K562 (cell line): ENCODE data around the gene CFAP53. TPM values are rescaled to one million over a fixed set of nuclear protein-coding genes. Genes with fewer than 3 reads are reported as not detected.

Experiments
- ARHGAP35 ChIP-seq: fragments of 450-650 bp; IDR thresholded peaks from 2 replicates; pipeline ENCODE4 v1.6.1; 2018; ENCODE audit not compliant: partially characterized antibody
- BRF1 ChIP-seq: IDR thresholded peaks from 3 replicates; pipeline ENCODE4 v1.6.1; 2011; ENCODE audit warnings: borderline replicate concordance, mild to moderate bottlenecking; ENCODE audit not compliant: insufficient read length; ENCODE audit errors: extremely low read depth
- E2F4 ChIP-seq: sonication (generic); formaldehyde crosslinking; IDR thresholded peaks from 2 replicates; pipeline ENCODE4 v1.8.0; 2022; ENCODE audit warnings: mild to moderate bottlenecking, low read depth, missing genetic modification reagents
- EP400 ChIP-seq: fragments of 450-650 bp; IDR thresholded peaks from 2 replicates; pipeline ENCODE4 v1.6.1; 2017; ENCODE audit warnings: antibody characterized with exemption, mild to moderate bottlenecking, moderate library complexity
- GTF2F1 ChIP-seq: IDR thresholded peaks from 2 replicates; pipeline ENCODE4 v1.6.1; 2011; ENCODE audit warnings: low read depth, low read length, improper control_type of control experiment
- HINFP ChIP-seq: fragments of 450-650 bp; conservative IDR thresholded peaks from 2 replicates; pipeline ENCODE4 v1.6.1; 2016; ENCODE audit warnings: missing genetic modification characterization, low read depth, mild to moderate bottlenecking, control low read depth, missing compliant biosample characterization
- MAFK ChIP-seq: IDR thresholded peaks from 2 replicates; pipeline ENCODE4 v1.6.1; 2011; ENCODE audit warnings: low read length, improper control_type of control experiment
- PREB ChIP-seq: sonication (generic); formaldehyde crosslinking; IDR thresholded peaks from 2 replicates; pipeline ENCODE4 v1.8.1; 2023; ENCODE audit warnings: mild to moderate bottlenecking, missing genetic modification reagents
- RAD21 ChIP-seq, 2 experiments: fragments of 250-450 bp in 1 of 2; fragments of 450-650 bp in 1 of 2; sonication (Bioruptor Pico) in 1 of 2; formaldehyde crosslinking in 1 of 2; IDR thresholded peaks in 1 of 2; conservative IDR thresholded peaks in 1 of 2; 2 replicates each; pipeline versions ENCODE4 v1.4.0 to v1.8.0; 2020 to 2022; ENCODE audit warnings: mild to moderate bottlenecking in 2 of 2, moderate library complexity in 1 of 2
- SRSF9 ChIP-seq: fragments of 200-400 bp; formaldehyde crosslinking; IDR thresholded peaks from 2 replicates; pipeline ENCODE4 v1.6.1; 2017; ENCODE audit warnings: low read depth, low read length, borderline replicate concordance
- TBP ChIP-seq: optimal IDR thresholded peaks from 2 replicates; pipeline ENCODE3; 2011; ENCODE audit warnings: low read depth, low read length, improper control_type of control experiment
- TEAD4 ChIP-seq, 2 experiments: sonication (generic) in 1 of 2; formaldehyde crosslinking in 1 of 2; IDR thresholded peaks; 2 replicates each; pipeline versions ENCODE4 v1.6.1 to v1.8.0; 2012 to 2022; ENCODE audit warnings: borderline replicate concordance in 1 of 2, inconsistent platforms in 1 of 2, low read length in 1 of 2, mild to moderate bottlenecking in 1 of 2, missing genetic modification reagents in 1 of 2
- TFE3 ChIP-seq: fragments of 450-650 bp; formaldehyde crosslinking; IDR thresholded peaks from 2 replicates; pipeline ENCODE4 v1.4.0; 2020; ENCODE audit warnings: mild to moderate bottlenecking, mixed read lengths
- THRAP3 ChIP-seq: fragments of 450-650 bp; IDR thresholded peaks from 2 replicates; pipeline ENCODE4 v1.6.1; 2016; ENCODE audit warnings: mild to moderate bottlenecking, inconsistent platforms, borderline replicate concordance
- ZBTB33 ChIP-seq: sonication (generic); formaldehyde crosslinking; IDR thresholded peaks from 2 replicates; pipeline ENCODE4 v1.8.1; 2023; ENCODE audit warnings: mild to moderate bottlenecking, missing genetic modification reagents
- ZFP36 ChIP-seq: fragments of 150-350 bp; IDR thresholded peaks from 2 replicates; pipeline ENCODE4 v1.6.1; 2018; ENCODE audit warnings: low read length, low read depth; ENCODE audit not compliant: partially characterized antibody
- ZNF232 ChIP-seq: sonication (generic); formaldehyde crosslinking; IDR thresholded peaks from 2 replicates; pipeline ENCODE4 v1.8.0; 2022; ENCODE audit warnings: mild to moderate bottlenecking, missing genetic modification reagents
- ZNF354B ChIP-seq: fragments of 250-450 bp; sonication (Bioruptor Pico); IDR thresholded peaks from 2 replicates; pipeline ENCODE4 v1.4.0; 2020
- ZNF589 ChIP-seq: fragments of 200-800 bp; sonication (Bioruptor generic); IDR thresholded peaks from 2 replicates; pipeline ENCODE4 v1.6.1; 2016; ENCODE audit warnings: low read depth, missing genetic modification characterization, missing compliant biosample characterization
- polyA plus RNA-seq, 8 experiments: library from polyadenylated mRNA; depleted of rRNA in 4 of 8; stranded (reverse) in 5 of 8; unstranded in 3 of 8; fragments of >200 nt; fragmentation: Nextera tagmentation in 2 of 8; fragmentation: Illumina TruSeq in 1 of 8; extraction: Ambion mirVana in 2 of 8; extraction: Trizol in 1 of 8; gene quantifications; 2 replicates each; pipeline versions ENCODE4 v1.2.1 to v1.2.3, GENCODE V29; 2011 to 2014; ENCODE audit warnings: inconsistent platforms in 1 of 8, missing spikeins in 1 of 8
- total RNA-seq, 7 experiments: library from RNA; depleted of rRNA in 6 of 7; stranded (reverse); fragments of >200 nt in 6 of 7; fragmentation: Illumina TruSeq in 2 of 7; extraction: Trizol in 2 of 7; gene quantifications; 2 replicates each; pipeline versions ENCODE4 v1.2.1 to v1.2.3, GENCODE V29; 2011 to 2021; ENCODE audit warnings: low replicate concordance in 1 of 7

Gene CFAP53
- total and polyA plus RNA-seq, 9 of the 15 experiments (the other 6 are each of a cell fraction or from before 2014, with no cell fraction given), result 0.21 to 1.9 (median 1.2) TPM

GRCh38 chr18:50287441-50288347 is 21.4 kb upstream of the CFAP53 start, which contains the start of gene CXXC1 (continued):
- TF ChIP-seq ZNF354B (CRISPR knock-in tag), result no peak
- no peak for TF ChIP-seq BRF1
- no peak for TF ChIP-seq TFE3 (CRISPR knock-in tag)
- TF ChIP-seq MAFK, result no peak
- no peak for TF ChIP-seq ZFP36
- no peak for TF ChIP-seq ARHGAP35
- TF ChIP-seq ZNF232 (CRISPR knock-in tag), result no peak
- peak in 1 of 2 experiments; percentile 34; a peak in 3 of 4 replicates for TF ChIP-seq RAD21 (CRISPR knock-in tag; conservative IDR thresholded peaks at IDR 0.05 in 1 of 2, IDR thresholded peaks at IDR 0.05 in 1 of 2)
- TF ChIP-seq E2F4 (CRISPR knock-in tag), result no peak
- peak; percentile 63 for TF ChIP-seq EP400
- TF ChIP-seq TEAD4 (IDR thresholded peaks at IDR 0.05; ENCODE audit: low read length), result peak; percentile 63
- no peak for TF ChIP-seq TEAD4 (CRISPR knock-in tag; IDR thresholded peaks at IDR 0.05; ENCODE audit: borderline replicate concordance)
- TF ChIP-seq SRSF9, result no peak
- no peak for TF ChIP-seq GTF2F1
- TF ChIP-seq TBP, result peak; percentile 37
- TF ChIP-seq THRAP3, result no peak
- TF ChIP-seq ZNF589 (CRISPR knock-in tag), result peak; percentile 95; the same call in 1 of the 2 replicates
- TF ChIP-seq ZBTB33 (CRISPR knock-in tag), result peak; percentile 57; the same call in 1 of the 2 replicates
- peak; percentile 72 for TF ChIP-seq HINFP
- TF ChIP-seq PREB (CRISPR knock-in tag), result no peak
